MG63 (cell line): ENCODE measurements around the gene BPIFA1. TPM values are rescaled to one million over a fixed set of nuclear protein-coding genes. Genes with fewer than 3 reads are reported as not detected.
A peak's percentile ranks its signal among the peaks of the same experiment; 100 is the strongest.

Experiments used
- DNase-seq: peaks from one replicate; pipeline ENCODE4 v3.0.0-alpha.2; 2020
- H3K27me3 ChIP-seq: fragments of 250-450 bp; sonication (Bioruptor Pico); 2 replicates; pipeline ENCODE4 v1.5.1; 2020; ENCODE audit warnings: mild to moderate bottlenecking, moderate library complexity
- H3K36me3 ChIP-seq: fragments of 250-450 bp; sonication (Bioruptor Pico); 2 replicates; pipeline ENCODE4 v1.5.1; 2020; ENCODE audit warnings: mild to moderate bottlenecking, moderate library complexity
- H3K4me3 ChIP-seq: fragments of 250-450 bp; sonication (Bioruptor Pico); 2 replicates; pipeline ENCODE4 v1.5.1; 2020; ENCODE audit warnings: mild to moderate bottlenecking, moderate library complexity
- H3K9me3 ChIP-seq: fragments of 250-450 bp; sonication (Bioruptor Pico); 2 replicates; pipeline ENCODE4 v1.5.1; 2020; ENCODE audit warnings: mild to moderate bottlenecking, moderate library complexity
- total RNA-seq: library from RNA; depleted of rRNA; stranded (reverse); fragments of >200 nt; shearing (Covaris generic); gene quantifications from 2 replicates; pipeline ENCODE4 v1.2.3, GENCODE V29; 2014; ENCODE audit warnings: low replicate concordance

Gene BPIFA1
- total RNA-seq, 1 experiment from 2014 or later = not detected

DNA sequence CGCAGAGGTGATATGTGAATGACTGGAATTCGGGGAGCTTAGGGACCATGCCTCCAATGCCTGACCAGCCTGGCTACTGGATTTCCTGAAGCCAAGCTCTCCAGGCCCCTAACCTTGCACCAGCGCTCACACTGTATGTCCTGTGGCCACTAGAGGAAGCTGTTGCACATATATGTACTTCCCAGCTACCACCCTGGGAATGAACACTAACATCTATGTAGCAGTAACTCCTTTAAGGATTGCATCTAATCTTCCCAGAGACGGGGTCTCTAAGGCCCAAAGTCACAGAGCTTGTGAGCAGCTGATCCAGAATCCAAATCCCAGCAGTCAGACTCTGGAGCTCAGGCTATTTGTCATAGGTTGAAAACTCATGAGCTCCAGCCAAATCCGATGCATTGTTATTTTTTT lies 26.9 kb downstream of the BPIFA1 start:
- H3K4me3 ChIP-seq = no peak overlapping the region
- H3K36me3 ChIP-seq = no peaks in the 10 kb centered on the region
- H3K27me3 ChIP-seq = no peaks in the 10 kb centered on the region; the same call in 1 of the 2 replicates
- H3K9me3 ChIP-seq = no peaks in the 10 kb centered on the region
- peak; percentile 41 for DNase-seq

DNA sequence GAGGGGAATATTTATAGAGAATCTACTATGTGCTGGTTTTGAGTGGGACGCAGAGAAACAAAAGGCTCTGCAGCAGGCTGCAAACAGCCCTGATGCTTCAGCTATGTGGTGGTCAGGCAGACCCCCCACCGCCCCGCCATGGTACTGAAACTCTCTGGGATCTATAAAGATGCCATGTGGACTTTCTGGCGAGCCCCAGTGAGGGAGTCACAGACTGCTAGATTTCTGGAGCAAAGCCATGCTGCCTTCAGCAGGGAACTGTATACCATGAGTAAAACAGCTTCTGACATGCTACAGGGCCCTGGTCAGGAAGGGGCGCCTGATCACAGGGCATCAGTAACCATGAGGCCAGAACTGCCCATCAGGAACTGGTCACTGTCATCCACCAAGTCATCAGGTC lies 28.0 kb downstream of the BPIFA1 start:
- H3K27me3 ChIP-seq = no peaks in the 10 kb centered on the region; the same call in 1 of the 2 replicates
- no peaks in the 10 kb centered on the region for H3K9me3 ChIP-seq
- H3K4me3 ChIP-seq = no peak overlapping the region
- H3K36me3 ChIP-seq = no peaks in the 10 kb centered on the region
- DNase-seq = no peak

DNA sequence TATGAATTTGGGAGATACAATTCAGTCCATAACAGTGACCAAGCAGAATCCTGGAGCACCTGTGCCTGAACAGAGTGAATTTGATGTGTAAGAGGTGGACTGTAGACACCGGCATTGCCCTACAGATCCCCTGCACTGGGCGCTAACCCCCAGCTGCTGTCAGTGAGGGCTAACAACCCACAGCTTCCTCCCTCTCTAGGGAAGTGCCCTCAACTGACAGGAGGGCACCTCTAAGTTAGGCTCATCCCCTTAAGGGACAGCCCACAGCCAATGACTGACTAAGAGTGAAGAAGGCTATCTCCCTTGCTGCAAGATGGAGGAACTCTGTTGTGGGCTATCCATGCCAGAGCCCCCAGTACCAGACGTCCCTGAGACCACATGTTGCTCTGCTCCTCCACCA lies 31.9 kb downstream of the BPIFA1 start:
- no peaks in the 10 kb centered on the region; the same call in 1 of the 2 replicates for H3K27me3 ChIP-seq
- no peaks in the 10 kb centered on the region for H3K36me3 ChIP-seq
- no peaks in the 10 kb centered on the region for H3K9me3 ChIP-seq
- DNase-seq = no peak
- H3K4me3 ChIP-seq = no peak overlapping the region

DNA sequence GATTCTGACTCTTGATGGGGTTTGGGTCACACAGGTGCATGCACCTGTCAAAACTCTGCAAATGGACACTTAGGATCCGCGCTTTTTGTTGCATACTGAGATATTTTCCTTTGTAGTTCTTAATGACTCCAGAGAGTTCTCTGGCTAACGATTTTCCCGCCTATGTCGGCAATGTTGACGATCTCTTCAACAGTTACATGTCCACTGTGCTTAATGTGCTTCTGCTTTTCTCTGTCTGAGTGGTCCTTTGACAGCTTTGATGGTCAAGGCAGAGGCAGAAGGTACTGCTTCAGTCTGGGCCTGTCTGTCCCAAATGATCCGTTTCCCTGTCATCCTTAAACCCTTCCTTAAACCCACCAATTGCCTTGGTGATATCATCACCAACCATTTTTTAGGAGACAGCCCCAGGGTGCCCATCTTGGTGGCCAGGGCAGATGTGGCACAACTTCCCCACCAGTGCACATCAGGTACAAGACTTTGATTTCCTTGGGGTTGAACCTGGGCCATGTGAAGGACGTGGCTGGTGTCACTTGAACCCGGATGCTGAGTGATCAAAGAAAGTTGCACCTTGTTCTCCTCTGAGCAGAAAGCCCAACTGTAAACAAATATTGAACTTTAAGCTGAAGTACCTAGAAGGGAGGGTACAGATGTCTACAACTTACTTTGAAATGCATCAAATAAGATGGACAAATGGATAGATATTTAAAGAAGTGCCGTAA lies 36.5 kb downstream of the BPIFA1 start:
- Histone ChIP-seq H3K36me3 (no peaks in the 10 kb centered on the region), H3K9me3 (no peaks in the 10 kb centered on the region), H3K4me3 (no peak overlapping the region), H3K27me3 (no peaks in the 10 kb centered on the region)
- no peak for DNase-seq

DNA sequence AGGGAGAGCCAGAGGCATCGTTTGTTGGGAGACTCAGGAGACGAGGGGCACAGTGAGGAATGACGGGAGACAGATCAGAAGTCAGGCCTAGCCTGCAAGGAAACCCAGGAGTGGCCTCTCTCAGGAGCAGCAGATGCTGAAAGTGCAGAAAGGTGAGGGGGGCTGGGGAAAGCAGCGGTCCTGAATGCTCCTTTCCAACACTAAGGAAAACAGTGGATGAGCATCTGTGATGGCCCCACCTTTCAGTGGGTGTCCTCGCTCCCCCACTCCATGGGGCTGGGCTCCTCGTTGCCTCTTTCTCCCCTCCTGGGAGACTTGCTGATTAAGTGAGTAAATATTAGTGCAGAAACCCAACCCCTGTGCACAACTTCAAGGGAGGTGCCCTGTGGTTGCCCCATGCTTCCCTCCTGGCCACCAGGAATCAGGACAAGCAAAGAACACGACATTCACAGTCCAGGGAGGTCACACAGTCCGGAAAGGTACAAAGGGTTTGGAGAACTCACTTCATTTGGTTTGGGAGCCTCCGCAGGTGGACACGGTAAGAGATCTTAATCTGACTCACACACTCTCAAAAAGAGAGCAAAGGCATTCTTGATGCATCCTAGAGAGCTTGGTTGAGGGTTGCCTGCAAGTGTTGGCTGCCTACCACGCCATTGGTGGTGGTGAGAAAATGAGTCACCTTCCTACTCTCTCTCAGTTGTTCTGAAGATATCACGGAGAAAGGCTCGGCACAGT lies 37.5 kb downstream of the BPIFA1 start:
- no peak overlapping the region for H3K4me3 ChIP-seq
- H3K9me3 ChIP-seq = no peaks in the 10 kb centered on the region
- no peak for DNase-seq
- no peaks in the 10 kb centered on the region for H3K36me3 ChIP-seq
- H3K27me3 ChIP-seq = no peaks in the 10 kb centered on the region

GRCh38 chr20:33275215-33275614 lies 39.4 kb downstream of the BPIFA1 start:
- H3K36me3 ChIP-seq = no peaks in the 10 kb centered on the region
- DNase-seq = no peak
- H3K27me3 ChIP-seq = no peaks in the 10 kb centered on the region
- H3K9me3 ChIP-seq = no peaks in the 10 kb centered on the region
- H3K4me3 ChIP-seq = no peak overlapping the region

- Histone ChIP-seq H3K4me3 (no peak overlapping the region), H3K36me3 (no peaks in the 10 kb centered on the region), H3K27me3 (no peaks in the 10 kb centered on the region), H3K9me3 (no peaks in the 10 kb centered on the region)
- DNase-seq = no peak
Measured at GRCh38 chr20:33275871-33276270, 40.1 kb downstream of the BPIFA1 start.

GRCh38 chr20:33276303-33277113 lies 40.7 kb downstream of the BPIFA1 start:
- Histone ChIP-seq H3K4me3 (no peak overlapping the region), H3K9me3 (no peaks in the 10 kb centered on the region), H3K27me3 (no peaks in the 10 kb centered on the region), H3K36me3 (no peaks in the 10 kb centered on the region)
- DNase-seq = no peak

GRCh38 chr20:33277471-33278441 lies 42.0 kb downstream of the BPIFA1 start:
- Histone ChIP-seq H3K27me3 (no peaks in the 10 kb centered on the region), H3K36me3 (no peaks in the 10 kb centered on the region), H3K9me3 (no peaks in the 10 kb centered on the region), H3K4me3 (no peak overlapping the region)
- DNase-seq = no peak

DNA sequence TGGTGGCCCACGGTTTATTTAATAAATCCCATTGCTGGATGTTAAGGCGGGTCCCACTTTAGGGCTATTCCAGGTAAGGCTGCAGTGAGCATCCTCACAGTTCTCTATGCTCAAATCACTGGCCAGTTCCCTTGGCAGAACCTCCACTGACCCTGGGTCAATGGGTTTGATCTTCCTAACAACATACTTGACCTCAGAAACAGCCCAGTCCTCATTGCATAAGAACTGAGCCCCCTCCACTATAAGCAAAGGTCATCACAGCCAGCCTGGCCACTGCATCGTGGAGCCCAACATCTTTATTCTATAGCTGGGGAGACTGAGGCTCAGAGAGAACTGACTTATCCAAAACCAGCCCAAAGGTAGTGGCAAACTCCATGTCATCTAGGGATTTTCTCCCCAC lies 42.9 kb downstream of the BPIFA1 start:
- no peak for DNase-seq
- H3K9me3 ChIP-seq = no peaks in the 10 kb centered on the region
- no peaks in the 10 kb centered on the region for H3K36me3 ChIP-seq
- H3K4me3 ChIP-seq = no peak overlapping the region
- no peaks in the 10 kb centered on the region for H3K27me3 ChIP-seq

DNA sequence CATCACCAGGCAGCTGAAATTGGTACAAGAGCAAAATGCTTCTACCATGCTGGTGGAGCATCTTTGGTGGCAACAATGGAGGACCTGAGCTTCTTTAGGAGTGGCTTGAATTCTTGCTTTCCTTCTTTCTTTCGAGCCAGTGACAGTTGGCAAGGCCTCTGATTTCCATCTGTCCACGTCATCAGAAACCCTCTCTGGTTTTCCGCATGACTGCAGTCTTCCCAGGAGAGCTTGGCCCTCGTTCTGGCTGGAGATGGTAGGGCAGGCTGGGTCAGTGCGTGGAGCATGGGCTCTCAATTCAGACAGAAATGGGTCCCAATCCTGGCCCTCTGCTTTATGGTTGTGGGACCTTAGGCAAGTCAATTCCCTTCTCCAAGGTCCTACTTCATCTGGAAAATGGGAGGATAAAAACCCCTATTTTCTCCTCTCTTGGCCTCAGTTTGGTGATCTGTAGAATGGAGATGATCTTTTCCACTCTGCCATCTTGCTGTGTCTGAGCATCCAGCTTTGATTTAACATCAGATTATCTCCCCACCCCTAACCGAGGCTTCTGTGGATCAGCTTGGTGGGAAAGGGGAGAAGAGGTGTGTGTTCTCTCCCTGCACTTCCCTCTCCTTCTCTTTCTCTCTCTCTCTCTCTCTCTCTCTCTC lies 43.6 kb downstream of the BPIFA1 start:
- peak; percentile 22 for DNase-seq
- no peaks in the 10 kb centered on the region for H3K9me3 ChIP-seq
- no peak overlapping the region for H3K4me3 ChIP-seq
- no peaks in the 10 kb centered on the region for H3K27me3 ChIP-seq
- no peaks in the 10 kb centered on the region for H3K36me3 ChIP-seq

DNA sequence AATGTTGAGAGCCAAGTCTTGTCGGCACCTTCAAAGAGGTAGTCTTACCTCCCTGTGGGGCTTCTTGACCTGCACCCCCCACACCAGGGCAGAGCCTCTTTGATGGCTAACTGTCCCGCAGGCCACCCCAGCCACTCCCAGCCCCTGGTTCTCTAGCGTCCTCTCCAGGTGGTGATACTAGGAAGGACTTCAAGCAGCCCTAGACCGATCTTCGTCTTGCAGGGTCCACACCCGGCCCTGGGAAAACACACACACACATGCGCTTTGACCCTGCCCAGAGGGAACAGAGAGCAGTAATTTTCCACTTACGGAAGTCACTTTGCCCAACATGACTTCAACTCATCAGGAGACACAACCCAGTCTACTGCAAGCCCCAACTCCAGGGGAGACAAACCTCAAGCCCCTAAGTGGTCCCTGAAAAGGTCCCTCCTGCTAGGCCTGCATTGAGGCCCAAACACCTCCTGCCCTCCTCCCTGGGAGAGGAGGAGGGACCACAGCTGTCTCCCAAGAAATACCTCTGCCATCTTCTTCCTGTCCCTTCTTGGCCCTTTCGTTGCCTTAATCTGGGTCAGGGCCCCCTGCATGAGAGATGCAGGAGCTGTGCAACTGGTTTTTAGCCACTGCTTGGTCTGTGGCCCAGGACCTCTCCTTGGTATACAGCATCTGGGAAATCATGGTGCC lies 44.3 kb downstream of the BPIFA1 start:
- Histone ChIP-seq H3K36me3 (no peaks in the 10 kb centered on the region), H3K4me3 (no peak overlapping the region), H3K9me3 (no peaks in the 10 kb centered on the region), H3K27me3 (no peaks in the 10 kb centered on the region)
- no peak for DNase-seq

GRCh38 chr20:33280775-33281174 lies 45.0 kb downstream of the BPIFA1 start:
- Histone ChIP-seq H3K4me3 (no peak overlapping the region), H3K9me3 (no peaks in the 10 kb centered on the region), H3K27me3 (no peaks in the 10 kb centered on the region), H3K36me3 (no peaks in the 10 kb centered on the region)
- no peak for DNase-seq

DNA sequence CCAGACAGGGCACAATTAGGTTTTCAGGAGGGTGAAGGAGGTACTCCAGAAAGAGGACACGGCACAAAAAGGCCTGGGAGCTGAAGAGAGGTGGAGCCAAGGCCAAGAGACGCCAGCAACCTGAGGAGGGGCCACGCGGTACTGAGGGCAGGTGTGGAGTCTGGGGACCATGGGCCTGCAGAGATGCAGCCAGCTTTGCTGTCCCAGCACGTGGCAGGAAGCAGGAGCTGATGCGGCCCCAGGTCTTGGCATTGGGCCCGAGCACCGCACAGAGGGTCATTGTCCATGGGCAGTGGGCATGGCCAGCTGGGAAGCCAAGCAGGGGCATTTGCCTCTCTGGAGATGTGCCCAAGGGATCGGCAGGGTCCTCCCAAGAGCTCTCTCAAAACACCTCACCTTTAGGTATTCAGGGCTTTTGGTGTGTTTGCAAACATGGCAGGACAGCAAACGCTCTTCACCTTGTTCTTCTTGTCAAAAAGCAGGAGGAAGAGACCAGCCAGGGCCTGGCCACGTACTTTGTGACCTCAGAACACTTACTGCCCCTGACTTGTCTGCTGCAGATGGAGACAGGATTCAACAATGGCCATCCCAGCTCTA lies 45.9 kb downstream of the BPIFA1 start:
- DNase-seq = no peak
- Histone ChIP-seq H3K4me3 (no peak overlapping the region), H3K27me3 (no peaks in the 10 kb centered on the region), H3K9me3 (no peaks in the 10 kb centered on the region), H3K36me3 (no peaks in the 10 kb centered on the region)
